NCI-H748 treated with DMSO at 0.1 percent for 48 hours (cell line): ENCODE measurements around the gene IQSEC1.
A peak's percentile ranks its signal among the peaks of the same experiment; 100 is the strongest.

Experiments used
- DNase-seq: peaks from one replicate; lab custom pipeline; 2025; lab: John Stamatoyannopoulos, UW

IQSEC1 gene

DNA sequence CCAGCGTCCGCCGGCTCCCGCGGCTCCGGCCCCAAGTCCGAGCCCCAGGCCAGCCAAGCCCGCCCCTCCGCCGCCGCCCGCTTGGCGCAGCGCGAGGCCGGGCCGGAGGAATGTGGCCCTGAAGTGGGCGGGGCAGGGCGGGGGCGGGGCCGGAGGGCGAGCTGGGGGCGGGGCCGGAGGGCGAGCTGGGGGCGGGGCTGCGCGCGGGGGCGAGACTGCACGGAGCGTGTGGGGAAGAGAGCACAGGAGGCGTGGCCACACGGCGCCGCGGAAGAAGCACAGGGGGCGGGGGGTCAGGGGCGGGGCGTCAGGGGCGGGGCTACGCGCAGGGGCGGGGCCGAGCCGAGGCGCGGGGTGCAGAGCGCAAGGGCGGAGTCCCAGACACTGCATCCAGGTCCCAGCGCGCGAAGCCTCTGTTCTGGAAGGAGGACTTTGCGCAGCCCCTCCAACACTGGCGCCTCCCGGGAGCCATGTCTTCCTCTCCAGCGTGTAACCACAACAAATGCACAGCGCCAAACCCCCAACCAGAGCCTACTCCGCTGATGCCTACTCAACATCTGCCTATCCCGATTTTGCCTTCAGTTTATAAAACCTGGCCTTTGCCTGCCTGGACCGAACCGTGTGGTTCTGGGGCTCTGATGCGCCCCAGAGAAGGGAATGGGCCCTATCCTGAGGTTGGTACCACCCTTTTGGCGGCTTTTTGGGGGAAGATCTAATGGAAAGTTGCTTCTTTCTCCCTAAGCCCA lies 105.5 kb downstream of the IQSEC1 start:
- no peak for DNase-seq

DNA sequence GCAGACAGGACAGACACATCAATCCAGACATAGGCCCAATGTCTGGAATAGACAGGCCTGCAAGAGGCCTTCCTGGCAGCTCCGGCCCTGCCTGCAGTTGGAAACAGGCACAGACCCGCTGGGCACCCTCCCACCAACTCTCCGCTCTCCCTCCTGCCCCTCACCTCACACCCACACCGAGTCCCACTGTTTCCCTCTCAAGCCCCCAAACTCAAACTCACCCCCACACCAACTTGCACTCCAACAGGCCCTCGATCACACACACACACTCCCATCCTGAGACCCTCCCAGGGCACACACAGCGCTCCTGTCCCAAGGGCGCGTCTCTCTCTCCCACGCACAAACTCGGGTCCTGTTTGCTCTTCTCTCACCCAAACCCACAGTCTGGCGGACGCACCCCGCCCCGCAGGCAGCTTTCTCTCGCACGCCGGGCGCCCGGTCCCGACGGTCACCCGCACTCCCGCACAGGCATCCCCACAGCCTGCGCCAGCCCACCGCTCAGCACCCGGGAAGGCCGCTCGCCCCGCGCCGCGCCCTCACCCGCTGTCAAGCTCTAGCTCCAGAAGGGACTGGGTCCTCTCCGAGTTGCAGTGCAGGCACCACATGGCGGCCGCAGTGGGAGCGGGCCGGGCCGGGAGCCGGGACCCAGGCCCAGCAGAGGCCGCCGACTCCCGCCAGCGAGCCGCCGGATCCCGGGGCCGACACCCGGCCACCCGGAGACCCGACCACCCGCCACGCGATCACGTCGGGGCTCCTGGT lies 106.2 kb downstream of the IQSEC1 start:
- DNase-seq = no peak

DNA sequence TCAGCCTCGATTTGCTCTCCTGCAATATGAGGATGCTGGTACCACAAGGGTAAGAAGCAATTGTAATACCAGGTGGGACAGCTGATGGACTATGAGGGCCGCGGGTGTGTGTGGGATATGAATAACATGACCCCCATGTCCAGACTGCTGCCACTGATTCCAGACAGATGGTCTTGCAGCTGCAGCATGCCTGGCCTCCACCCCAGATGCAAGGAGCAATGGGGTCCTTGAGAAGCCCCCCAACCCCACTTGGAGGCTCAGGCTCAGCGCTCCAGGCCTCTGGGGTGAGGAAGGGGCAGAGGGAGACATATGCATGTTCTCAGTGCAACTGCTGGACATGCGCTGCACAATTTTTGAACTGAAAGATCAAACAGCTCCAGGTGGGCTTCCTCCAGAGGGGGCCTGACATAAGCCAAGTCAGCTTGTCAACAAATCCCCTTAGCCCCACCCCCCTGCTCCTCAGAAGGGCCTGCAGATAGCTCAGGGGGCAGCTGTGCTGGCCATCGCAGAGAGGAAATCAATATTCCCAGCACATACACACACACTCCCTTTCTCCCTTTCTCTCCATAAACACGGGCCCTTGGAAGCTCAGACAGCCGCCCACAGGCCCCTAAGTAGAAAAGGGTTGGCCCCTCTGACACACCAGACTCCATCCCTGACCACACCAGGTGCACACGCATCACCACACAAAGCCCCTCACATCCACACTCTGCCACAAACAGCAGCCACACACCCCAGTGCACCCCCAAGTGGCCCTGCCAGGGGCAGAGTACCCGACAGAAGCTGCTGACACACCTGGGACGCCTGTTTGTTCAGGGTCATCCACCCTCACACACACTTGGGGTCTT lies 107.0 kb downstream of the IQSEC1 start:
- no peak for DNase-seq

DNA sequence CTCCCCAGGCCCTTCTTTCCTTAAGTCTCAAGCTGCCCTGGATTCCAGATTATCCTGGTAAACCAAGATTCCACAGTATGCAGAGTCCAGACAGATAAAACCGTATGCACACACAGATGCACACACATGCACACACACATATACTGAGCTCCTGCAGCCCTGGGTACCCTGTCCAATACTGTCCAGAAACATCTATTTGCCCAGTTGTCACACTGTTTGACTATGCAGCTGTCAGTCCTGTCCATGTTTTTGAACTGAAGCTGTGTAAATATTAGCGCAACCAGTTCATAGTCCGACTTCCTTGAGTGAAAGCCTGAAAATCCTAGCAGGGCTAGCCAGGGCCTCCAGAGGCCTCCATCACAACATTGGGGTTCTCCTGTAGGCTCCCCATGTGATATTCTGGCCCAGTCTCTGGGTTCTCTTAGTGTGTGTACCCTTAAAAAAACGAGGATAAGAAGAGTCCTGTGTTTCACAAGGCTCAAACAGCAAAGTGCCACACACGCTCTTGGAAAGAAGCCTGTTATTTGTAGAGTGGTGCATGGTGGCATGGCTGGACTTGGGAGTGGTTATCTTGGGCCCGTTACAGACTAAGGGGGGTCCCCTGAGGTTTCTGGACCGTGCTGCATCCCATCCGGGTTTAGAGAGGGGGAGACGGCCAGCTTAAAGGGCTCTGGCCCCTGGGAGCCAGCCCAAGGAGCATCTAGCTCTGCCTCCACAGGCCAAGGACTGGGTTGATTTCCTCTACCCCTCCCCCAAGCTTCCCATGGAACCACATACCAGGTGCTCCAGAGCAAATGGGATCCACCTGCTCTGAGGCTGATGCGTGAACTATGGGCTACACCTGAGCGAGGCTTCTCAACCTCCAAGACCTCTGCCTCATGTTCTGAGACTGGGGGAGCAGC lies 108.3 kb downstream of the IQSEC1 start:
- DNase-seq = peak; percentile 12

DNA sequence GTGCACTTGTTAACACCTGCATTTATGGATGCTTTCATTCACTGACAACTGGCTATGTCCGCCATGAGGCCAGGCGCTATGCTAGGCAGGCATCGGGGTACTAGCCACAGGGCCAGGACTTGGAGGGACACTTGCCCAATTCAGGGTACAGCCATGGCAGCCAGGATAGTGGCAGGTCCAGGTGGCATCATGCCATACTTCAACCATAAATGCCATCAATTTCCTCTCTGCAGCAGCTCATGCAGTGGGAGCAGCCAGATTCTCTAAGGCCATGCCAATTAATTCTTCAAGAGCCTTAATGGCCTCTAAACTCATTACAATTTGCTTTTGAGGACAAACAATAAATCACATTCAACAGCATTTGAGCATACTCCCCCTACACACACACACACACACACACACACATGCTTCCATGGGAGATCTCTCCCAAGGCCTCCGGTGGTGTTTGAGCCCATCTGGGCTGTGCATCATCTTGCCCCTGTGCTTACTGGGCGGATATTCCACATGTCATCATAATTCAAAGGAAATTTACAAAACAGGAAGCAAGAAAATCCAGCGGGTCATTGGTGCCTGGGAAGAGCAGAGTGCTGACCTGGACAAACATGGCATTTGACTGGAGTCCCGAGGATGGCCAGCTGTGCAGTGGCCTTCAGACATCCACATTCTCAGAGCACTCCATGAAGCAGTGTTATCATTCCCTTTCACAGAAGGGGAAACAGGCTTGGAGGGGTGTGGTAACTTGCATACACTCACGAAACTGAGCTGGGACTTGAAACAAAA lies 109.1 kb downstream of the IQSEC1 start:
- no peak for DNase-seq

DNA sequence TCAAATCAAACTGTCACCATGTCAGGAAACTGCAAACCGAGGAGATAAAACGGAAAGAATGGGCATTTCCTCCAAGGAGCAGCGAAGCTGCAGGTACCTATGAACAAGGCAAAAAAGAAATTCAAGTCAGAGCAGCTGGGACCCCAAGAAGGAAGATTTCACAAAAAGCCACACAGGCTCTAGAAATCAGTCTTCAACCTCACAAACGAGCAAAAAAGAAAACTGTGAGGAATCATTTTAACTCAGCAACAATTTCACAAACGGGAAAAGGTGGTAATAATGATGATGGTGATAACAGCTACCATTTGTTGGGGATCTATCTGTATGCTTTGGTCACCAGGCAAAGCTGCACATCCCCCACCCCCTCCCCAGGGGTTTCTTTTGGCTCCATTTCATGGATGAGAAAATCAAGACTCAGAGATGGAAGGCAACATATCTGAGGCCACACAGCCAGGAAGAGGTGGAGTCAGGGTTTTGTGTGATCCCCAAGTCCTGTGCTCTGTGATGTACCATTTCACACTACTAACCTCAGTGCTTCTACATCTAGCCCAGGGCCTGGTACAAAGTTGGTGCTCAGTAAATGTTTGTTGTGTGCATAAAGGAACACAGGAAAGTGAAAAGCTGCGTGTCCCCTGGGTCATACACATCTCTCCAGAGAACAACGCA lies 109.9 kb downstream of the IQSEC1 start:
- DNase-seq = no peak

DNA sequence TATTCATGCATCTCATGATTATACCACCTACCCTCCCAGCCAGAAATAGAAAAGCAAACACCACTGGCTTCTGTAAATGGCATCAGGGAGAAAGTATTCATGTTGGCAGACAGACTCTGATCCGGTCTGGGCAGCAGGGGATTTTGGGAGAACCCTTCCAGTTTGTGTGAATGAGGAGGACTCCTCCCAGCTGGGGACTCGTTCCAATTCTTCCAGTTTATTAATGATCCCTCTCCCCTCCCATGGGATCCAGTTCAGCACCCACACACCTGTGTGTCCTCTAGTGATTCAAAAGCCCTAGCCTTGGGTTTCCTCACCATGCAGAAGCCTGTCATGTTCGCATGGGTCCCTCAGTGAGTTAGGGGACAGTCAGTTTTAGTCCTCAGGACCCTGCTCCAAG lies 110.9 kb downstream of the IQSEC1 start:
- DNase-seq = no peak

DNA sequence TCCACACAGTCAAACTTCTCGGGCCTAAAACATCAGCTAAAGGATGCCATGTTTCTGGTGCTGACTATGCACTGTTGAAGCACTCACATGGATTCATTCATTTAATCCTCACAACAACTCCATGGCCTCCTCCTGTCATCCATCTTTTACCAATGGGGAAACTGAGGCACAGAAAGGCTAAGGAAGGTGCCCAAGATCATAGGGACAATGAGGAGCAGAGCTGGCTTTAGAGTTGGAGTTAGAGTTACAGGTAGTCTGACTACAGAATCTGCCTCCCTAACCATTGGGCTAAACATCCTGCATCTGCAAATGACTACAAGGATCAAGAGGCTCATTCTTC lies 111.6 kb downstream of the IQSEC1 start:
- no peak for DNase-seq

DNA sequence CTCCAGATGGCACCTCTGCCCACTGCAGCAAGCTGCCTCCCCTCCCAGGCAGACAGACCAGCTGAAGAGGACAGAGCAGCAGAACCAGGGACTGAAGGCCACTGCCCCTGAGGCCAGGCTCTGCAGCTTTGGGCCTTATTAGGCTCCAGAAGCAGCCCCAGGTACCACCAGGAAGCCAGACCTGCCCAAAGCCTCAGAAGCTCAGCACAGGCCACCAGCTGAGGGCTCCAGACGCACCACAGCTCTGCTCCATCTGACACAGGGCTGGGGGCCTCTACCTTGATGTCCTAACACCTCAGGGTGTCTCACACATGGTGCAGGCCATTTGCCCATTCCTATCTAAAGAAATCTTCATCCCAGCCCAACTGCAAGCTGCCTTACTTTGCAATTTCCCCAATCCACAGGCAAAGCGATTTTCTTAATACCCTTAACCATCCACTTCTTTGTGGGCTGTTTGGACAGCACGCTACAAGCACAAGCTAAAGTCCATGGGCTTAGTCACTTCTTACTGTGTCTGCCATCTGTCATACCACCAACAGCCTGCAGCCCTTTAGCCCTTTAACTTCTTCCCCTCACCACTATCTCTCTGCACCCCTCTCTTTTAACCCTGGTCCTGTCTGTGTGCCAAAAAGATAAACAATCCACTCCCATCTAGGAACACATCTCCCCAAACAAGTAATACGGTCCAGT lies 112.1 kb downstream of the IQSEC1 start:
- no peak for DNase-seq

DNA sequence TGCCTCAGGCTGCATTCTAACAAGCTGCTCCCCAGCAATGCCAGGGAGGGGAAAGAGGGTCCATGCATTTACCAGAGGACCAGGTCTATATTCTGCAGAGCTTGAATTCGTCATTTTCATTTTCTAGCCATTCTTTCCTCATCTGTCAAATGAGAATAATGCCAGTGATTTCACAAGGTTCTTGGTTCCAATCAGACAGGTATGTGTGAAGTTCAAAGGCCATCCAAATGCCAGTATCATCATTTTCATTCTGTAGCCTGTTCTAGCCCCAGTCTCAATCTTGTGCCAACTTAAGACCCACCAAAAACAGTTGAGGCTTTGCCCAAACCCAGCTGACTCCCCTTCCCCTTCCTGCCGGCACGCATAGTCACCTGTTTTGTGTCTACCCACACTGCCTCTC lies 112.7 kb downstream of the IQSEC1 start:
- DNase-seq = no peak

DNA sequence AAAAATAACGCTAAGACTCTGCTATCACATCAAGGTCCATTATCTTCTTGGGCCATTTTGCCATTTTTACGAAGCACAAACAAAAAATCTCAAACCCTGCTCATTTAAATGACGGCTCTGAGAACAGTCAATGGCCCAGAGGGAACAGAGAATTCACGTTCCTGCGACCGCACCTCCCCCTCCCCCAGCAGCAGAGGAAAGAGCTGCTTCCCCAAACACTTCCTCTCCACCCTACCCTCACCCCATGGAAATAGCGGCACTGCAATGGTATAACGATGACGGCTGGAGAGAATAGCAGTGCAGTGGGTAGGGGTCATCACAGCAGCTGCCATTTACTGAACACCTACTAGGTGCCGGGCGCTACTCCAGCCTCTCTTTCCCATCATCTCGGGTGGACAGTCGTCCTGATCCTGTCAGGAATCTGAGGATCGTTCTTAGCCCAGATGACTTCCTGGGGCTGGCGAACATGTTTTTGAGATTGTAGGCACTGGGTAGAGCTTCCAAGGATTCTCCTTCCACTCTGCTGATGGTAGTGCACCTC lies 113.3 kb downstream of the IQSEC1 start:
- DNase-seq = no peak

DNA sequence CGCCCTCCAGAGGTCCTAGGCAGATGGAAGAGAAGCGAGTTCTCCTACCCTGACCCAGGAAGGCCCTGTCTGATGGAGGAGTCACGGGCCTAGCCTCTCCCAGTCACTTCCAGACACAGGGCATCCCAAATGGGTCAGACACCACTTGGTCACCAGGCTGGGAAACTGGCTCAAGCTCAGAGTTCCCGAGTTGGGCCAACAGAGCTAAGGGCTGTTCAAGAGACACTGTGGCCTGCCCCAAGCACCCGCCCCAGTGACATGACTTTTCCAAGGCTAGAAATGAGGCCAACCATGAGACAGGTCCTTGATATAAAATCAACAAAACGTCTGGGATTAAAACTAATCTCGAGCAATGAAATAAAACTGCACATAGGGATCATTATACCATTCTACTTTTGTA lies 113.8 kb downstream of the IQSEC1 start:
- no peak for DNase-seq

DNA sequence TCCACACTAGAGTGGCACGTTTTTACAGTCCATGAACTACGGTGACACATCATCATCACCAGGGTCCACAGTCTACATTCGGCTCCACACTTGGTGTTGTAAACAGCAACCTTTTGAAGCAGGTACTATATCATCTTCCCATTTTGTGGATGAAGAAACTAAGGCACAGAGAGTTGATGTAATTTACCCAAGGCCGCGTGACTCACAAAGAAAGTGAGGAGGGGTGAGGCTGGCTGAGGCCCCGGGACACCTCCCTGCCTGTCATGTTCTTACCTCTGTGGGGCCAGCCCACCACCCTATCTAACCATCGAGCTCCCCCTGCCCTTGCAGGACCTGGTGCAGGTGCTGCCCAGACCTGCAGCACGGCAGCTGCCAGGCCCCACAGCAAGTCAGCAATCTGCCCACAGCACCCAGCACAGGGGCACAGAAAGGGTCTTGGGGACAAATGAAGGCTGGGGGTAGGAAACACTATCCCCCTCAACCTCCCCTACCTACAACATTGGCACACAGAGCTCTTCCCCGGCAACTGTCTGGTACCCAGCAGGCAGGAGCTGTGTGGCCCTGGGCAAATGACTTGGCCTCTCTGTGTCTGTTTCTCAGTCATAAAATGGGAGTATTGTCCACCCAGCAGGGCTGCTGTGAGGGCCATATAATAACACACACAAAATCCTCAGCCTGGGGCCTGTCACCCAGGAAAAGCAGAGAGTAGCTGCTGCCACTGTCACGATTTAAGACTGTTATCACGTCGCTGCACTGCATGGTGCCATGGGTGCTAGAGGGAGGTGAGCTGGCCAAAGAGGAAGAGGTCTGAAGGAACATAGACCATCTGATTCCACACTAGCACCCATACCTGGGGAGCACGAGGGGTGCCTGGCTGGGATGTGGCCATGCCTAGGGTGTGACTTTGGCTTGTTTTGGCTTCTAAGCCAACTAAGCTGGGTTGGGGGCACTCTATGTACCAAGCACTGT lies 115.1 kb downstream of the IQSEC1 start:
- DNase-seq = no peak

DNA sequence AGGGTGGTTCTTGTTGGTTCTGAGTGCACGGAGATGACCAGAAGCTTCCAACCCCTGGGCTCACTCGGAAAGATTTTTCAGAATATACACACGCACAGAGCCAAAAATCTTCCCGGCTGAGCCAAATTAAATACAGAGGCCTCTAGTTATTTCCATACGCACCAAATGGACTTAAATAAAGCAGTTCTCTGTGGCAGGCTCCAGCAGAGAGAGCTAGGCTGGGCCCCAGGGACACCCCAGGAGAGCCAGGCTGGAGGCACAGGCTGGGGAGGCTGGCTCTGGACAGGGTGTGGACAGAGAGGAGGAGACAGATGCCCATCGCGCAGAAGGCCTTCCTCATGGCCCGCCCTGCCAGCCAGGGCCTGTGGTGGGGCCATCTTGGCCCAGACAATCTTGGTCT lies 115.9 kb downstream of the IQSEC1 start:
- no peak for DNase-seq

DNA sequence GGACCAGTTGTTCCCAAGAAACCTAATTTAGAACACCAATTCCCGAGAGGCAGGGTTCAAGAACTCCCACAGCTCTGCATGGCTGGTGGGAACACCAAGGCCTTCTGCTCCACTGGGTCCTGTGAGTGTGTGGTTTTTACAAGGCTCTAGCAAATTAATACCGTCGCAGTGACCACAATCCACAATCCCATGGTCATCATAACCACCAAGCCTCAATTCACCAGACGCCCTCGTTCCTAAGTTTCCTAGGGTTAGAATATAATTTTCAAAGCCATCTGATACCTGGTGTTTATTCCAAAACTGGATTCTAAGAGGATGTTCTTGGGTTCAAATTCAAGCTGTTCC lies 116.9 kb downstream of the IQSEC1 start:
- DNase-seq = no peak

DNA sequence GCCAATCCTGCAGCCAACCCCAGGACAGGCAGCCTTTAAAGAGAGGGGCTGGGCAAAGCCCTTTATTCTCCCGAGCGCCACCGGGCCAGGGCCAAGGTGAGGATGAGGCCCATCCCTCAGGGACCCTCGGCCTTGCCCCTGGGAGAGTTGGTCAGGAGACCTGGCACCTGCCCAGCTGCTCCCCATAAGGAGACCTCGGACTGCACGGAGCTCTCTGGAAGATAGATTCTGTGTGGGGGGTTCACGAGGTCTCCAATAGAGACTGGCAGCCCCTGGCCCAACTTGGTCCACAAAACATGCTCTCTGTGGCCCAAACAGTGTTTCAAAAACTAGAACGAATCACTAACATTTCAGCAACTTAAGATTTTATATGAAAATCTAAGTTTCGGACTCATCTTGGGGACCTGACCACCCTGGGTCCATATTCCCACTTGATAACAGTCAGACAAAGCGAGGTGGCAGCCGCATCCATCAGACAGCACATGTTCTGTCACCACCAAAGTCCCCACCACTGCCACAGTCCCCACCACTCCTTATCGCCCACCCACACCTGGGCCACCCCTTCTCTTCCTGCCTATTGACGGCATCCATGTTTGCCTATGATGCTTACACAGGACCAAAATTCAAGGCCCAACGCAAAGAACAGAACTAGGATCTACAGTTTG lies 117.4 kb downstream of the IQSEC1 start:
- DNase-seq = no peak

DNA sequence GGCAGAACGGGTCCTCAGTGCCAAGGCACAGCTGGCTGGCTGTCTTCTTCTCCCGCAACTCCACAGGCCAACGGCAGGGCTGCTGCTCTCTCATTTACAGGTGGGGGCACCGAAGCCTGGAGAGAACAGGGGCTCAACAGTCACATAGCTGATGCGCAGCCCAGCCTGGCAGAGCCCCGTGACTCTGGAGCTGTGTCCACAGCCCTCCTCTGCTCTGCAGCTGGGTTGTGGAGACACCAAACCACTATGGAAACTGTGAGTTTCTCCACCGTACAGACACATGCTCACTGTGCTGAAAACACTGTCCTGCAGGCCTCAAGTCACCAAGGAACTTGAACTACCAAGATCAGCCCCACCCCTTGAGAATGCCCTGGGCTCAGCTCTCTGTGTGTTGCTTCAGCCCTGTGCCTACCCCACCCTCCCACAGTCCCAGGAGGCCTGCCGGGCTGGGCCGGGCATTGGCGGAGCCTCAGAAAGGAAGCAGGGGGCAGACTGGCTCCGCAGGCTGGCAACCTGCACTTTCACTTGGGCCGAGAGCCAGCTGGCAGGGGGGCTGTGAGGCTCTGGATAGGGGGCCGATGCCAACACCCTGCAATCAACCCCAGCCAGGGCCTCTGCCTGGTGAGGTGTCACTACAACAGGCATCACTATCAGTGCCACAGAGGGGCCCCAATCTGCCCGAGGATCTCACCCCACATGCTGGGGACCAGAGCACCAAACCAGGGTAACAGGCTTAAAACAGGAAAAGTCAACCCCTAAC lies 118.2 kb downstream of the IQSEC1 start:
- DNase-seq = no peak
